Neutrophil (primary cell): Measurements from ENCODE around the gene FSCN2.

Experiments
- H3K27ac ChIP-seq: fragments of 200-600 bp; sonication (generic); 2 replicates; pipeline ENCODE4 v1.5.1; 2016; ENCODE audit warnings: mild to moderate bottlenecking, moderate library complexity
- H3K27me3 ChIP-seq: fragments of 200-600 bp; sonication (generic); 2 replicates; pipeline ENCODE4 v1.6.0; 2016; ENCODE audit warnings: mild to moderate bottlenecking
- H3K36me3 ChIP-seq: fragments of 200-600 bp; sonication (generic); 2 replicates; pipeline ENCODE4 v1.5.1; 2017
- H3K4me1 ChIP-seq, 2 experiments: fragments of 200-600 bp in 1 of 2; sonication (generic) in 1 of 2; 1 replicate in 1 of 2; 2 replicates in 1 of 2; pipeline versions ENCODE4 v1.5.1 to v1.6.1; 2013 to 2016; ENCODE audit warnings: low read depth in 1 of 2, low read length in 1 of 2, mild to moderate bottlenecking in 1 of 2, moderate library complexity in 1 of 2; ENCODE audit not compliant: control insufficient read depth in 1 of 2, insufficient read depth in 1 of 2
- H3K4me3 ChIP-seq, 2 experiments: fragments of 200-600 bp in 1 of 2; sonication (generic) in 1 of 2; 1 replicate in 1 of 2; 2 replicates in 1 of 2; pipeline ENCODE4 v1.5.1; 2013 to 2016; ENCODE audit warnings: low read depth in 1 of 2, low read length in 1 of 2, mild to moderate bottlenecking in 1 of 2, moderate library complexity in 1 of 2
- H3K9me3 ChIP-seq: fragments of 200-600 bp; sonication (generic); 2 replicates; pipeline ENCODE4 v1.5.1; 2016
- TF ChIP-seq, protein P1 (sequence below): fragments of 200-600 bp; sonication (generic); IDR thresholded peaks from 2 replicates; pipeline ENCODE4 v1.5.1; 2016; ENCODE audit warnings: antibody characterized with exemption

Gene FSCN2

GRCh38 chr17:81578561-81579225, 50.5 kb downstream of the FSCN2 start:
- Histone ChIP-seq H3K27ac (peak overlapping the region; percentile 78), H3K27me3 (no peaks in the 10 kb centered on the region), H3K36me3 (peaks cover 72% of the 10 kb centered on the region), H3K9me3 (no peaks in the 10 kb centered on the region), H3K4me1 (peaks cover 18 to 21% of the 10 kb centered on the region in 2 experiments), H3K4me3 (no peak overlapping the region)
- TF ChIP-seq, protein P1, sequence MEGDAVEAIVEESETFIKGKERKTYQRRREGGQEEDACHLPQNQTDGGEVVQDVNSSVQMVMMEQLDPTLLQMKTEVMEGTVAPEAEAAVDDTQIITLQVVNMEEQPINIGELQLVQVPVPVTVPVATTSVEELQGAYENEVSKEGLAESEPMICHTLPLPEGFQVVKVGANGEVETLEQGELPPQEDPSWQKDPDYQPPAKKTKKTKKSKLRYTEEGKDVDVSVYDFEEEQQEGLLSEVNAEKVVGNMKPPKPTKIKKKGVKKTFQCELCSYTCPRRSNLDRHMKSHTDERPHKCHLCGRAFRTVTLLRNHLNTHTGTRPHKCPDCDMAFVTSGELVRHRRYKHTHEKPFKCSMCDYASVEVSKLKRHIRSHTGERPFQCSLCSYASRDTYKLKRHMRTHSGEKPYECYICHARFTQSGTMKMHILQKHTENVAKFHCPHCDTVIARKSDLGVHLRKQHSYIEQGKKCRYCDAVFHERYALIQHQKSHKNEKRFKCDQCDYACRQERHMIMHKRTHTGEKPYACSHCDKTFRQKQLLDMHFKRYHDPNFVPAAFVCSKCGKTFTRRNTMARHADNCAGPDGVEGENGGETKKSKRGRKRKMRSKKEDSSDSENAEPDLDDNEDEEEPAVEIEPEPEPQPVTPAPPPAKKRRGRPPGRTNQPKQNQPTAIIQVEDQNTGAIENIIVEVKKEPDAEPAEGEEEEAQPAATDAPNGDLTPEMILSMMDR, result no peak

GRCh38 chr17:81579298-81579697, 51.1 kb downstream of the FSCN2 start:
- Histone ChIP-seq H3K27ac (no peak overlapping the region), H3K4me3 (no peak overlapping the region), H3K9me3 (no peaks in the 10 kb centered on the region), H3K36me3 (peaks cover 70% of the 10 kb centered on the region), H3K27me3 (no peaks in the 10 kb centered on the region), H3K4me1 (peaks cover 18 to 21% of the 10 kb centered on the region in 2 experiments)
- TF ChIP-seq, protein P1, result no peak

GRCh38 chr17:81579821-81580321, 51.7 kb downstream of the FSCN2 start:
- Histone ChIP-seq H3K9me3 (no peaks in the 10 kb centered on the region), H3K36me3 (peaks cover 66% of the 10 kb centered on the region), H3K4me3 (no peak overlapping the region), H3K27me3 (no peaks in the 10 kb centered on the region), H3K27ac (no peak overlapping the region), H3K4me1 (peaks cover 18 to 21% of the 10 kb centered on the region in 2 experiments)
- TF ChIP-seq, protein P1, result no peak

GRCh38 chr17:81580481-81580880, 52.3 kb downstream of the FSCN2 start:
- no peak overlapping the region for H3K27ac ChIP-seq
- H3K4me3 ChIP-seq, result no peak overlapping the region
- H3K4me1 ChIP-seq, result peaks cover 18 to 21% of the 10 kb centered on the region in 2 experiments
- peaks cover 67% of the 10 kb centered on the region for H3K36me3 ChIP-seq
- H3K9me3 ChIP-seq, result no peaks in the 10 kb centered on the region
- no peaks in the 10 kb centered on the region for H3K27me3 ChIP-seq
- TF ChIP-seq, protein P1, result no peak

GRCh38 chr17:81581758-81582157, 53.6 kb downstream of the FSCN2 start:
- Histone ChIP-seq H3K4me1 (peaks cover 18 to 19% of the 10 kb centered on the region in 2 experiments), H3K27ac (no peak overlapping the region), H3K9me3 (no peaks in the 10 kb centered on the region), H3K36me3 (peaks cover 71% of the 10 kb centered on the region), H3K4me3 (no peak overlapping the region), H3K27me3 (no peaks in the 10 kb centered on the region)
- TF ChIP-seq, protein P1, result no peak
